Measurements from ENCODE around the gene NCLN. TPM values are rescaled to one million over a fixed set of nuclear protein-coding genes. Genes with fewer than 3 reads are reported as not detected.

Gene NCLN
- total RNA-seq, 1 experiment from 2014 or later: 84.1 TPM

GRCh38 chr19:3186891-3187661 is 1.3 kb downstream of the NCLN start:
- H3K4me3 Mint-ChIP-seq (ENCODE audit: unreplicated experiment): peak overlapping the region; percentile 93
- H3K27me3 Mint-ChIP-seq (ENCODE audit: insufficient read depth, unreplicated experiment): no peaks in the 10 kb centered on the region
- peak overlapping the region; percentile 97 for H3K27ac Mint-ChIP-seq (ENCODE audit: low read depth, unreplicated experiment)
- no peaks in the 10 kb centered on the region for H3K9me3 Mint-ChIP-seq (ENCODE audit: unreplicated experiment)
- H3K36me3 Mint-ChIP-seq (ENCODE audit: insufficient read depth, unreplicated experiment): peaks cover 12% of the 10 kb centered on the region
- CTCF ChIA-PET: interaction anchor here (0.6 to 0.7 kb wide), 3 partner anchors 58 to 97 kb away, joined by 3 to 4 read pairs (median 4); no protein-coding TSS in a partner anchor
- POLR2A ChIA-PET: interaction anchor here (0.7 to 1.2 kb wide), 5 partner anchors 11 to 1062 kb away, joined by 3 to 4 read pairs (median 4); no protein-coding TSS in a partner anchor
- no peak for TF ChIP-seq CTCF (IDR thresholded peaks at IDR 0.05; ENCODE audit: unreplicated experiment)
- no peak for DNase-seq (ENCODE audit: unreplicated experiment)
- BruUV-seq (replicated peaks): no TSS peak
- peaks cover 24% of the 10 kb centered on the region for H3K4me1 Mint-ChIP-seq (ENCODE audit: insufficient read depth, unreplicated experiment)
- intact Hi-C loops (cut with micrococcal nuclease): no loop called here

- H3K27ac Mint-ChIP-seq (ENCODE audit: low read depth, unreplicated experiment): peak overlapping the region; percentile 97
- POLR2A ChIA-PET: interaction anchor here (0.6 kb wide), 1 partner anchor 11 kb away, joined by 3 read pairs; no protein-coding TSS in a partner anchor
- H3K27me3 Mint-ChIP-seq (ENCODE audit: insufficient read depth, unreplicated experiment): no peaks in the 10 kb centered on the region
- DNase-seq (ENCODE audit: unreplicated experiment): no peak
- peak overlapping the region; percentile 93 for H3K4me3 Mint-ChIP-seq (ENCODE audit: unreplicated experiment)
- CTCF ChIA-PET: interaction anchor here (0.6 to 0.7 kb wide), 3 partner anchors 16 to 98 kb away, joined by 3 to 5 read pairs (median 4); no protein-coding TSS in a partner anchor
- BruUV-seq (replicated peaks): no TSS peak
- intact Hi-C loops (cut with micrococcal nuclease): no loop called here
- peaks cover 24% of the 10 kb centered on the region for H3K4me1 Mint-ChIP-seq (ENCODE audit: insufficient read depth, unreplicated experiment)
- peaks cover 12% of the 10 kb centered on the region for H3K36me3 Mint-ChIP-seq (ENCODE audit: insufficient read depth, unreplicated experiment)
- no peaks in the 10 kb centered on the region for H3K9me3 Mint-ChIP-seq (ENCODE audit: unreplicated experiment)
- TF ChIP-seq CTCF (IDR thresholded peaks at IDR 0.05; ENCODE audit: unreplicated experiment): no peak
Measured at GRCh38 chr19:3187662-3188511, 2.2 kb downstream of the NCLN start.

- peaks cover 28% of the 10 kb centered on the region for H3K4me1 Mint-ChIP-seq (ENCODE audit: insufficient read depth, unreplicated experiment)
- H3K27ac Mint-ChIP-seq (ENCODE audit: low read depth, unreplicated experiment): peak overlapping the region; percentile 76
- H3K4me3 Mint-ChIP-seq (ENCODE audit: unreplicated experiment): peak overlapping the region; percentile 93
- POLR2A ChIA-PET: interaction anchor here (0.6 kb wide), 1 partner anchor 12 kb away, joined by 3 read pairs; no protein-coding TSS in a partner anchor
- intact Hi-C loops (cut with micrococcal nuclease): no loop called here
- no TSS peak for BruUV-seq (replicated peaks)
- no peaks in the 10 kb centered on the region for H3K27me3 Mint-ChIP-seq (ENCODE audit: insufficient read depth, unreplicated experiment)
- H3K9me3 Mint-ChIP-seq (ENCODE audit: unreplicated experiment): no peaks in the 10 kb centered on the region
- no peak for DNase-seq (ENCODE audit: unreplicated experiment)
- no peak for TF ChIP-seq CTCF (IDR thresholded peaks at IDR 0.05; ENCODE audit: unreplicated experiment)
- CTCF ChIA-PET: interaction anchor here (0.6 kb wide), 1 partner anchor 113 kb away, joined by 3 read pairs; no protein-coding TSS in a partner anchor
- peaks cover 18% of the 10 kb centered on the region for H3K36me3 Mint-ChIP-seq (ENCODE audit: insufficient read depth, unreplicated experiment)
Measured at GRCh38 chr19:3188627-3189596, 3.2 kb downstream of the NCLN start.
